CD14-positive monocyte (primary cell): ENCODE measurements around the gene IFNE. TPM values are rescaled to one million over a fixed set of nuclear protein-coding genes. Genes with fewer than 3 reads are reported as not detected.
A peak's percentile ranks its signal among the peaks of the same experiment; 100 is the strongest.

ENCODE experiments used
- DNase-seq, 3 donors: peaks; one replicate each; pipeline ENCODE4 v3.0.0-alpha.2; 2011 to 2022
- H2AFZ ChIP-seq: 2 replicates; pipeline ENCODE4 v1.6.0; 2012; ENCODE audit warnings: mild to moderate bottlenecking, low read depth, low read length, inconsistent platforms; ENCODE audit not compliant: insufficient read depth, poor library complexity, severe bottlenecking
- H3K27ac ChIP-seq, 2 donors: 1 replicate in 1 of 2; 2 replicates in 1 of 2; pipeline ENCODE4 v1.5.1; 2012 to 2013; ENCODE audit warnings: low read length in 2 of 2, control low read depth in 1 of 2, inconsistent platforms in 1 of 2, low read depth in 1 of 2, mild to moderate bottlenecking in 1 of 2
- H3K27me3 ChIP-seq, 2 donors: one replicate each; pipeline versions ENCODE4 v1.6.0 to v1.6.1; 2011 to 2013; ENCODE audit warnings: low read length in 2 of 2; ENCODE audit not compliant: control insufficient read depth in 2 of 2, insufficient read depth in 2 of 2
- H3K36me3 ChIP-seq, 2 donors: replicated peaks in 1 of 2; 1 replicate in 1 of 2; 2 replicates in 1 of 2; pipeline versions ENCODE4 v1.5.1 to v1.6.1; 2012 to 2013; ENCODE audit warnings: low read length in 2 of 2, control low read depth in 1 of 2, inconsistent platforms in 1 of 2, mild to moderate bottlenecking in 1 of 2; ENCODE audit not compliant: insufficient read depth in 2 of 2, control insufficient read depth in 1 of 2
- H3K4me1 ChIP-seq, 2 donors: 1 replicate in 1 of 2; 2 replicates in 1 of 2; pipeline versions ENCODE4 v1.5.1 to v1.6.1; 2012 to 2013; ENCODE audit warnings: low read length in 2 of 2, control low read depth in 1 of 2, inconsistent platforms in 1 of 2, mild to moderate bottlenecking in 1 of 2, moderate library complexity in 1 of 2; ENCODE audit not compliant: insufficient read depth in 2 of 2, control insufficient read depth in 1 of 2
- H3K4me2 ChIP-seq: replicated peaks from 2 replicates; pipeline ENCODE3; 2012; ENCODE audit warnings: low read length, moderate library complexity, mild to moderate bottlenecking; ENCODE audit not compliant: poor library complexity, severe bottlenecking; ENCODE audit errors: extremely low read depth
- H3K4me3 ChIP-seq, 3 experiments: fragments of 200-600 bp in 1 of 3; sonication (generic) in 1 of 3; replicated peaks in 1 of 3; 1 replicate in 2 of 3; 2 replicates in 1 of 3; pipeline ENCODE4 v1.5.1; 2011 to 2013; ENCODE audit warnings: low read length in 3 of 3, mild to moderate bottlenecking in 3 of 3, control low read depth in 2 of 3, low read depth in 2 of 3, inconsistent platforms in 1 of 3, moderate library complexity in 1 of 3
- H3K79me2 ChIP-seq: 2 replicates; pipeline ENCODE4 v1.6.0; 2012; ENCODE audit warnings: mild to moderate bottlenecking, control low read depth, inconsistent platforms, low read length, moderate library complexity; ENCODE audit not compliant: insufficient read depth
- H3K9ac ChIP-seq: 2 replicates; pipeline ENCODE4 v1.6.0; 2017; ENCODE audit warnings: low read length, mild to moderate bottlenecking; ENCODE audit not compliant: insufficient read depth, poor library complexity, severe bottlenecking
- H3K9me3 ChIP-seq, 2 donors: replicated peaks in 1 of 2; 1 replicate in 1 of 2; 2 replicates in 1 of 2; pipeline versions ENCODE4 v1.5.1 to v1.6.1; 2012 to 2013; ENCODE audit warnings: low read length in 2 of 2, control low read depth in 1 of 2; ENCODE audit not compliant: control insufficient read depth in 1 of 2, insufficient read depth in 1 of 2
- H4K20me1 ChIP-seq: 2 replicates; pipeline ENCODE4 v1.6.0; 2012; ENCODE audit warnings: mild to moderate bottlenecking, low read length, control low read depth, moderate library complexity; ENCODE audit not compliant: insufficient read depth
- H3K27ac Mint-ChIP-seq, 7 donors: one replicate each; pipeline ENCODE4 v1.8.0; 2020; ENCODE audit warnings: mild to moderate bottlenecking in 7 of 7, mixed read lengths in 7 of 7, moderate library complexity in 6 of 7, inconsistent platforms in 2 of 7
- H3K27me3 Mint-ChIP-seq, 3 donors: one replicate each; pipeline ENCODE4 v1.8.0; 2021 to 2022; ENCODE audit warnings: low read depth in 3 of 3, mild to moderate bottlenecking in 3 of 3, mixed read lengths in 3 of 3, moderate library complexity in 3 of 3, inconsistent platforms in 1 of 3
- H3K36me3 Mint-ChIP-seq, 2 donors: one replicate each; pipeline ENCODE4 v1.8.0; 2020; ENCODE audit warnings: mixed read lengths in 2 of 2, inconsistent platforms in 1 of 2, mild to moderate bottlenecking in 1 of 2
- H3K4me1 Mint-ChIP-seq: one replicate; pipeline ENCODE4 v1.8.0; 2020; ENCODE audit warnings: mild to moderate bottlenecking, mixed read lengths
- H3K4me3 Mint-ChIP-seq, 2 donors: one replicate each; pipeline ENCODE4 v1.8.0; 2020; ENCODE audit warnings: mild to moderate bottlenecking in 2 of 2, mixed read lengths in 2 of 2, moderate library complexity in 1 of 2
- H3K9me3 Mint-ChIP-seq, 7 donors: one replicate each; pipeline ENCODE4 v1.8.0; 2020 to 2022; ENCODE audit warnings: mixed read lengths in 7 of 7, mild to moderate bottlenecking in 6 of 7, moderate library complexity in 6 of 7, inconsistent platforms in 2 of 7
- CTCF ChIP-seq: fragments of 200-600 bp; IDR thresholded peaks from one replicate; pipeline ENCODE4 v1.8.0; 2022; ENCODE audit warnings: antibody characterized with exemption, mild to moderate bottlenecking
- WGBS: methylation state at CpG from one replicate; pipeline ENCODE4 v1.1.5; 2013; ENCODE audit warnings: missing lambda C conversion rate; ENCODE audit not compliant: insufficient coverage; 5-methylcytosine and 5-hydroxymethylcytosine counted together
- intact Hi-C, 2 donors: fragments of 100-400 bp; cut with micrococcal nuclease; formaldehyde crosslinking; loops; one replicate each; pipeline versions ENCODE4 v1.15.0 to v1.15.1; 2023
- polyA plus RNA-seq, 3 donors: library from polyadenylated mRNA; depleted of rRNA in 1 of 3; unstranded in 2 of 3; stranded (reverse) in 1 of 3; fragments of 300-500 nt in 2 of 3; fragments of >200 nt in 1 of 3; fragmentation: Illumina TruSeq in 2 of 3; gene quantifications; 1 replicate in 2 of 3; 2 replicates in 1 of 3; pipeline ENCODE4 v1.2.3, GENCODE V29; 2012 to 2021
- small RNA-seq: library from RNA; depleted of rRNA; stranded (forward); fragments of <200 nt; gene quantifications from one replicate; pipeline ENCODE3, GENCODE V24; 2012; ENCODE audit warnings: low read depth; ENCODE audit not compliant: insufficient read length

Gene IFNE
- polyA plus RNA-seq, 3 donors: not detected

GRCh38 chr9:21434202-21435014 is 47.7 kb downstream of the IFNE start:
- Mint-ChIP-seq H3K27me3 (peaks cover 13 to 22% (median 14%) of the 10 kb centered on the region in 3 donors), H3K4me1 (peaks cover 14% of the 10 kb centered on the region), H3K9me3 (peaks cover 0 to 1% (median 0%) of the 10 kb centered on the region in 7 donors), H3K27ac (no peak overlapping the region), H3K4me3 (no peak overlapping the region), H3K36me3 (no peaks in the 10 kb centered on the region)
- Histone ChIP-seq H3K4me1 (peaks cover 5 to 13% of the 10 kb centered on the region in 2 donors), H3K79me2 (no peaks in the 10 kb centered on the region), H3K4me2 (no peak overlapping the region), H3K36me3 (no peaks in the 10 kb centered on the region), H4K20me1 (no peaks in the 10 kb centered on the region), H3K4me3 (no peak overlapping the region), H3K9me3 (no peaks in the 10 kb centered on the region), H3K9ac (no peak overlapping the region), H3K27me3 (peaks cover 11 to 20% of the 10 kb centered on the region in 2 donors), H2AFZ (no peak overlapping the region), H3K27ac (no peak overlapping the region)
- intact Hi-C loops: no loop called here
- DNase-seq: peak; percentile 21 to 50 (median 46)
- peak; percentile 69 for TF ChIP-seq CTCF
- no CpG with 5 or more reads among the region's 9 CpGs for WGBS

- no peak for TF ChIP-seq CTCF
- no peak overlapping the region for H3K4me3 Mint-ChIP-seq
- H3K27ac Mint-ChIP-seq: no peak overlapping the region
- Histone ChIP-seq H3K36me3 (no peaks in the 10 kb centered on the region), H3K9me3 (no peaks in the 10 kb centered on the region), H2AFZ (no peak overlapping the region), H4K20me1 (no peaks in the 10 kb centered on the region), H3K9ac (no peak overlapping the region), H3K27me3 (peaks cover 11 to 14% of the 10 kb centered on the region in 2 donors), H3K4me2 (peak overlapping the region; percentile 19), H3K27ac (no peak overlapping the region), H3K79me2 (no peaks in the 10 kb centered on the region), H3K4me1 (peaks cover 9 to 19% of the 10 kb centered on the region in 2 donors), H3K4me3 (no peak overlapping the region)
- H3K27me3 Mint-ChIP-seq: peaks cover 12 to 22% (median 13%) of the 10 kb centered on the region in 3 donors
- H3K9me3 Mint-ChIP-seq: peaks cover 0 to 1% (median 0%) of the 10 kb centered on the region in 7 donors
- WGBS: 0% methylated on average over 1 of the region's 2 CpGs
- peak; percentile 17 to 24 (median 19) for DNase-seq
- H3K36me3 Mint-ChIP-seq: no peaks in the 10 kb centered on the region
- intact Hi-C loops: no loop called here
- H3K4me1 Mint-ChIP-seq: peaks cover 21% of the 10 kb centered on the region
Observed at GRCh38 chr9:21432672-21433425, 49.3 kb downstream of the IFNE start.

Small RNA genes within 50 kb of the gene (small RNA-seq; reads per million reads assigned to genes)
- not detected for gene MIR31
- gene RF00157: not detected

Other genes starting within 250 kb of the IFNE start
- not detected for gene IFNA14, start 242.3 kb downstream of the IFNE start, polyA plus RNA-seq
- not detected for gene IFNA5, start 177.0 kb downstream of the IFNE start, polyA plus RNA-seq
- gene KLHL9, start 146.9 kb downstream of the IFNE start, polyA plus RNA-seq: 1 to 10 TPM; 2.8 to 9.0 (median 7.7) TPM
- not detected for gene IFNA6, start 131.4 kb downstream of the IFNE start, polyA plus RNA-seq
- not detected for gene IFNA13, start 114.3 kb downstream of the IFNE start, polyA plus RNA-seq
- gene IFNA2, start 96.9 kb downstream of the IFNE start, polyA plus RNA-seq: not detected
- gene IFNA8, start 73.2 kb downstream of the IFNE start, polyA plus RNA-seq: not detected
- gene IFNA1, start 41.9 kb downstream of the IFNE start, polyA plus RNA-seq: not detected